GM23248 (cell line): ENCODE results near the gene KLHL2. TPM values are rescaled to one million over a fixed set of nuclear protein-coding genes. Genes with fewer than 3 reads are reported as not detected.
"Not testable (repeated sequence)": the region's sequence is repeated elsewhere in the genome, so short reads cannot be mapped to it uniquely, and the experiment has no call there.

ENCODE experiments used
- DNase-seq: peaks from one replicate; pipeline ENCODE4 v3.0.0-alpha.2; 2015
- H2AFZ ChIP-seq: fragments of 200-600 bp; sonication (generic); 2 replicates; pipeline ENCODE4 v1.6.1; 2016; ENCODE audit warnings: antibody characterized with exemption
- H3F3A ChIP-seq: fragments of 200-600 bp; sonication (generic); 2 replicates; pipeline ENCODE4 v1.6.1; 2016; ENCODE audit warnings: mild to moderate bottlenecking, antibody characterized with exemption, mixed run types; ENCODE audit not compliant: insufficient read depth
- H3K27ac ChIP-seq: fragments of 200-600 bp; sonication (generic); 2 replicates; pipeline ENCODE4 v1.5.1; 2016; ENCODE audit warnings: mild to moderate bottlenecking
- H3K27me3 ChIP-seq: fragments of 200-600 bp; sonication (generic); replicated peaks from 2 replicates; pipeline ENCODE4 v1.6.1; 2016; ENCODE audit warnings: mild to moderate bottlenecking; ENCODE audit not compliant: insufficient read depth
- H3K36me3 ChIP-seq: fragments of 200-600 bp; sonication (generic); 2 replicates; pipeline ENCODE4 v1.6.1; 2016; ENCODE audit warnings: low read depth, mild to moderate bottlenecking
- H3K4me1 ChIP-seq: fragments of 200-600 bp; sonication (generic); 2 replicates; pipeline ENCODE4 v1.6.1; 2016; ENCODE audit warnings: mild to moderate bottlenecking; ENCODE audit not compliant: insufficient read depth
- H3K4me2 ChIP-seq: fragments of 200-600 bp; sonication (generic); one replicate; pipeline ENCODE4 v1.6.1; 2016; ENCODE audit warnings: mild to moderate bottlenecking; ENCODE audit not compliant: unreplicated experiment
- H3K4me3 ChIP-seq: fragments of 200-600 bp; sonication (generic); 2 replicates; pipeline ENCODE4 v1.5.1; 2016; ENCODE audit warnings: mild to moderate bottlenecking
- H3K79me2 ChIP-seq: fragments of 200-600 bp; sonication (generic); 2 replicates; pipeline ENCODE4 v1.6.1; 2016; ENCODE audit warnings: mild to moderate bottlenecking; ENCODE audit not compliant: insufficient read depth
- H3K9ac ChIP-seq: fragments of 200-600 bp; sonication (generic); 2 replicates; pipeline ENCODE4 v1.6.1; 2016; ENCODE audit warnings: mild to moderate bottlenecking
- H3K9me2 ChIP-seq: fragments of 200-600 bp; sonication (generic); 2 replicates; pipeline ENCODE4 v1.6.1; 2016; ENCODE audit warnings: mixed run types, mild to moderate bottlenecking, moderate library complexity; ENCODE audit not compliant: insufficient read depth
- H3K9me3 ChIP-seq: fragments of 200-600 bp; sonication (generic); one replicate; pipeline ENCODE4 v1.6.1; 2017; ENCODE audit warnings: low read depth
- H4K20me1 ChIP-seq: fragments of 200-600 bp; sonication (generic); 2 replicates; pipeline ENCODE4 v1.6.0; 2016; ENCODE audit not compliant: insufficient read depth
- EZH2 ChIP-seq: fragments of 200-600 bp; sonication (generic); IDR thresholded peaks from 2 replicates; pipeline ENCODE4 v1.6.1; 2018; ENCODE audit warnings: antibody characterized with exemption, mild to moderate bottlenecking; ENCODE audit not compliant: insufficient read depth, poor library complexity, severe bottlenecking
- EZH2phosphoT487 ChIP-seq: fragments of 200-600 bp; sonication (generic); IDR thresholded peaks from 2 replicates; pipeline ENCODE4 v1.6.1; 2018; ENCODE audit warnings: antibody characterized with exemption, moderate library complexity, mild to moderate bottlenecking, low read depth; ENCODE audit not compliant: insufficient read depth
- WGBS, 2 experiments: methylation state at CpG; one replicate each; pipeline ENCODE4 v1.1.6; 2015 to 2017; ENCODE audit warnings: low lambda C conversion rate in 2 of 2, low coverage in 1 of 2; ENCODE audit errors: missing lambda C conversion rate in 2 of 2; 5-methylcytosine and 5-hydroxymethylcytosine counted together
- in situ Hi-C: fragments of 300-500 bp; cut with MboI; formaldehyde crosslinking; loops from 2 replicates; pipeline ENCODE4 v1.15.0; 2020
- polyA plus RNA-seq: library from polyadenylated mRNA; unstranded; fragments of >200 nt; fragmentation: Nextera tagmentation; extraction: Ambion mirVana; gene quantifications from 2 replicates; pipeline ENCODE4 v1.2.1, GENCODE V29; 2016
- total RNA-seq: library from RNA; depleted of rRNA; stranded (reverse); fragments of >200 nt; shearing (Covaris generic); gene quantifications from 2 replicates; pipeline ENCODE4 v1.2.3, GENCODE V29; 2014

The KLHL2 gene
- total and polyA plus RNA-seq, 2 experiments from 2014 or later, result 11.0 to 20.2 TPM

DNA sequence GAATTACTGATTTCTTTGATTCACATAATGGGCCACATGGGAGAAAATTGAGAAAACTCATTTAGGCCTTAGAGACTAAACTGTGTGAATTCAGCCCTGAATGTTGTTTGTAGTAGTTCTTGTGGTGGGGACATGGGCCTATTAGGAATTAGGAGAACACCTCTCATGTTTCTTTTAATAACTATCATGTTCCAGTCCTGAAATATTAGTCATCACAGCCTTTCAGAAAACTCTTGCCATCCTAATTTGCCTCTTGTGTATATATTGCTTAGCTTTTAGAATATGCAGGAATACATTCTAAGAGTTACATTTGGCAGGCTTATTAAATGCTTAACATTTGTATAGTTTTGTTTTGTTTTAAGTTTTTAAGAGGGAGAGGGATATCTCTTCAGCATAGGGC, 33.4 kb downstream of the KLHL2 start:
- H2AFZ ChIP-seq, H3K36me3 ChIP-seq, H3K27me3 ChIP-seq, H3F3A ChIP-seq, DNase-seq, in situ Hi-C loops, H4K20me1 ChIP-seq, H3K9me2 ChIP-seq, H3K4me3 ChIP-seq, H3K9me3 ChIP-seq, H3K4me1 ChIP-seq, H3K9ac ChIP-seq, H3K79me2 ChIP-seq, H3K27ac ChIP-seq, H3K4me2 ChIP-seq: not testable (repeated sequence)

DNA sequence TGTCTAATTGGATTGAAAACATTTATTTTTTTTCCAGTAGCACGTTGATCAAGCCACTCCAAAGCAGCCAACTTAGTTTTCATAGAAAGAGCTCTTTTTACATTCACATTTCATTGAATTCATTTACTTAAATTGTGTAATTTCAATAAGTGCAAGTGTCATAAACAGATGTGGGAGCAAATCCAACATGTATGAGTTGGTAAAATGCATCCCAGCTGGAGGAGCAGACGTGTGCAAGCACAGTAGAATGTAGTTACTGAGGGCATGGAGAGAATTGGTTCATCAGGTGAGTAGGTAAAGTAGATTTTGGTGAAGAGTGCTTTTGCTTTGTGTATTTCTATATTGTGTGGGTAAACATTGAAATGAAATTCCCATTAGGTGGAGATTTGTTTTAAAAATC, 36.8 kb downstream of the KLHL2 start:
- H3K4me2 ChIP-seq, H4K20me1 ChIP-seq, H3K4me1 ChIP-seq, DNase-seq, H3F3A ChIP-seq, H3K36me3 ChIP-seq, in situ Hi-C loops, H3K4me3 ChIP-seq, H3K9me3 ChIP-seq, H3K79me2 ChIP-seq, H3K27me3 ChIP-seq, H3K9me2 ChIP-seq, H3K27ac ChIP-seq, H3K9ac ChIP-seq, H2AFZ ChIP-seq: not testable (repeated sequence)
- WGBS, 2 experiments, result 34 to 42% methylated on average over 2 of the region's 2 CpGs

DNA sequence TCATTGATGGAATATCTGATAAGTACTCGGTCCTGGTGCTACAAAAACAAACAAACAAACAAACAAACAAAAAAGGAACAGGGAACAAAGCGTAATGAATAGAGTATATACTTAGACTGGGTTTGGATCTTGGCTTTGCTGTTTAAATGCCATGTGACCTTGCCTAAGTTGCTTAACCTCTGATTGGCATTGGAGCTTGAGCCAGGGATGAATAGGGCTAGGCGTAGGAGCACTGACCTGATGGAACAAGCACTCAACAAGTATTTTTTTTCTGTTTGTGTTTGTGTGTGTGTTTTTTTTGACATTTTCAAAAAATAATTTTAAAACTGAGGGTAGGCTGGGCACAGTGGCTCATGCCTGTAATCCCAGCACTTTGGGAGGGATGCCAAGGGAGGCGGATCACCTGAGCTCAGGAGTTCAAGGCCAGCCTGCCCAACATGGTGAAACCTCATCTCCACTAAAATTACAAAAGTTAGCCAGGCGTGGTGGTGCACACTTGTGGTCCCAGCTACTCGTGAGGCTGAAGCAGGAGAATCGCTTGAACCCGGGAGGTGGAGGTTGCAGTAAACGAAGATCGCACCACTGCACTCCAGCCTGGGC, 37.3 kb downstream of the KLHL2 start:
- H3K4me3 ChIP-seq, in situ Hi-C loops, DNase-seq, H3K9ac ChIP-seq, H3K27ac ChIP-seq, H3K4me1 ChIP-seq, H3F3A ChIP-seq, H2AFZ ChIP-seq, H3K9me2 ChIP-seq, H3K27me3 ChIP-seq, H4K20me1 ChIP-seq, H3K36me3 ChIP-seq, H3K9me3 ChIP-seq, H3K79me2 ChIP-seq, H3K4me2 ChIP-seq: not testable (repeated sequence)
- WGBS, 2 experiments, result 92 to 95% methylated on average over 10 of the region's 10 CpGs

DNA sequence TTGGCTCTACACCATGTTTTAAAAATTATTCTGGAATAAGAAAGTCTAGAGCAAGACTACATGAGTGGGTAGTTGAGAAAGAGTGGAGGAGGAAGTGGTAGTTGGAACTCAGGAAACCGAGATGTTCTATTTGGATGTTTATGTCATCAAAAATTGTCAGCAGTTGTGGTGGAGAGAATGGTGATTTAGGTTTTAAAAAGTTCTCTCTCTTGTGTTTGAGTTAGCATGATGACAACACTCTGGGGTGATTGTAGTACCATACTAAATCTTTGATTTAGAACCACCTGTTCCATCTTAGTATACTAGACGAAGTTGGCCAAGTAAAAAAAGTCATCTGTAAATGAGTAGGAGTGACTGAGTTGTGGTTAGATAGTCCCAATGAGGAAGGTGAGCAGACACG, 40.7 kb downstream of the KLHL2 start:
- Histone ChIP-seq H3K4me1 (0 out of 2 replicates have a peak, but pooled peaks cover 5% of the 10 kb centered on the region), H4K20me1 (no peaks in the 10 kb centered on the region), H3K36me3 (no peaks in the 10 kb centered on the region), H3K27me3 (no peaks in the 10 kb centered on the region), H3K4me3 (no peak overlapping the region), H3F3A (no peaks in the 10 kb centered on the region), H3K4me2 (no peak overlapping the region), H2AFZ (no peak overlapping the region), H3K79me2 (no peaks in the 10 kb centered on the region), H3K9me3 (no peaks in the 10 kb centered on the region), H3K27ac (no peak overlapping the region), H3K9me2 (no peaks in the 10 kb centered on the region), H3K9ac (no peak overlapping the region)
- WGBS, 2 experiments, result 96 to 97% methylated on average over 3 of the region's 3 CpGs
- no peak for TF ChIP-seq EZH2phosphoT487
- TF ChIP-seq EZH2, result no peak
- in situ Hi-C loops, result no loop called here
- DNase-seq, result no peak

DNA sequence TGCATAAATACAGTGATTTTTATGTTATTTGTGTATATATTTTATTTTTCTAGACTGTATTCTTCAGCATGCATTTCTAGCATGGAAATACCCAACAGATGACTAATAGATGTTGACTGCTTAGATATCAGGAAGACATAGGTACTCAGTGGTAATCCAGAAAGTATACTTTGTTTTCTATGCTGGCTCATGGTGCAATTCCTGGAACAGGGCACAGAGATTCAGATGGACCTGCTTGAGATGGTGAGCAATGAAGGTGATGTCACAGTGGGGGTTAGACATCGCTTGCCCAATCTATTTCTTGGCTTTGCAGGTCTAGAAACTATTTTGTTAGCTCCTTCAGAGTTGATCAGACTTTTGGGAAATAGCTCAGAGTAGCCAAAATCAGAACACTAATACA, 41.5 kb downstream of the KLHL2 start:
- DNase-seq, result peak; percentile 37

DNA sequence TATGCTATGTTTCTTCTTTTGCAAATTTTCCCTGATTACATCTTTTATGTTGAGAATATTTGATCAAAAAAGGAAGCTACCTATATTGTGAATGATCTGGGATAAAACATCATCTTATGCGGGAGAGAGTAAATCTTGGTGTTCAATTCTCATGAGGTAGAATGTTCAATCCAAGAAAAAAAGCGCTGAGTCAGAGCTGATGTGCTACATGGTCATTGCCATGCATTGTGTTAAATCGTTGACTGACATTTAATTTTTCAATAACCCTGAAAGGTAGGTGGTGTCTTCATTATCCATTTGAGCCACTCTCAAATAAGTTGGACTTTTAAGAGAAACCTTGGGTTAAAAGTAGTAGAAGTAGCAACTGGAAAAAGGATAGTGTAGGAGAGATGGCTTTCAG, 47.4 kb downstream of the KLHL2 start:
- 94 to 97% methylated on average over 3 of the region's 3 CpGs for WGBS, 2 experiments
- H3F3A ChIP-seq, H3K9me2 ChIP-seq, DNase-seq, H3K36me3 ChIP-seq, in situ Hi-C loops, H3K27ac ChIP-seq, H3K9me3 ChIP-seq, H3K4me1 ChIP-seq, H4K20me1 ChIP-seq, H2AFZ ChIP-seq, H3K27me3 ChIP-seq, H3K4me2 ChIP-seq, H3K9ac ChIP-seq, H3K79me2 ChIP-seq, H3K4me3 ChIP-seq: not testable (repeated sequence)

More for the DNA sequence above, 41.5 kb downstream of the KLHL2 start:
- H3K4me1 ChIP-seq, H3K9me3 ChIP-seq, in situ Hi-C loops, H4K20me1 ChIP-seq, H2AFZ ChIP-seq, H3K9me2 ChIP-seq, H3K4me3 ChIP-seq, H3K27me3 ChIP-seq, H3K27ac ChIP-seq, H3K36me3 ChIP-seq, H3K79me2 ChIP-seq, H3K4me2 ChIP-seq, H3F3A ChIP-seq, H3K9ac ChIP-seq: not testable (repeated sequence)
- WGBS, 2 experiments, result 100% methylated on average over 1 of the region's 1 CpG

DNA sequence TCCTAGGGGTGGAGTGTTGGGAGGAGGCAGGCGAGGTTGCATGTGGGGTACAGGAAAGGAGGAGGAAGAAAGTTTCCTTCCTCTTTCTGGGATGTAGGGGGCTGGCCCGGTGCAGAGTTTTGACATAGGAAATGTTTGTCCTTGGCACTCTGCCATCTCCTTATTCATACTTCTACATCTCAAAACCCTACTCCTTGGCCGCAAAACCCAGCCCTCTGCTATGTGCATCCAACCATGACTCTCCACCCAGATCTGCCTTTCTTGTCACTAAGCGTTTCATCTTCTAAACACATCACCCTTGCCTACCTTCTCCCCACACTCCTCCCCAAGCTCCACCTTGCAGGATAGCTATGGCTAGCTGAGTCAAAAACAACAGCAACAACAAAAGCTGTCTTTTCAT, 48.1 kb downstream of the KLHL2 start:
- H3K9ac ChIP-seq, H3K36me3 ChIP-seq, H3K4me1 ChIP-seq, H3K27me3 ChIP-seq, H2AFZ ChIP-seq, H4K20me1 ChIP-seq, H3K4me2 ChIP-seq, H3F3A ChIP-seq, in situ Hi-C loops, H3K79me2 ChIP-seq, H3K4me3 ChIP-seq, H3K27ac ChIP-seq, H3K9me3 ChIP-seq, H3K9me2 ChIP-seq: not testable (repeated sequence)
- WGBS, 2 experiments, result 35 to 43% methylated on average over 4 of the region's 4 CpGs
- peak; percentile 45 for DNase-seq
